HEK293 (cell line): ENCODE measurements around the gene ZNF486.

ENCODE experiments used
- CTCF ChIA-PET: fragments of 350-600 bp; formaldehyde crosslinking; extraction: SDS; loops from one replicate; lab custom pipeline; 2021; ENCODE audit warnings: antibody characterized with exemption; lab: Yijun Ruan, JAX
- POLR2A ChIA-PET: fragments of 300-600 bp; formaldehyde crosslinking; extraction: SDS; loops from one replicate; lab custom pipeline; 2020; ENCODE audit warnings: antibody characterized with exemption, inconsistent platforms; lab: Yijun Ruan, JAX
- H3K27ac ChIP-seq: fragments of 200-500 bp; sonication (Bioruptor generic); 2 replicates; pipeline ENCODE4 v1.5.1; 2014; ENCODE audit warnings: low read depth, low read length, control low read depth, inconsistent platforms; ENCODE audit errors: extremely low read depth
- H3K36me3 ChIP-seq, 2 experiments: fragments of 200-500 bp in 1 of 2; sonication (Bioruptor generic) in 1 of 2; 1 replicate in 1 of 2; 2 replicates in 1 of 2; pipeline ENCODE4 v1.5.1; 2014 to 2017; ENCODE audit warnings: inconsistent platforms in 2 of 2, low read length in 2 of 2; ENCODE audit not compliant: control insufficient read depth in 2 of 2, insufficient read depth in 1 of 2
- H3K4me1 ChIP-seq: fragments of 200-500 bp; sonication (Bioruptor generic); 2 replicates; pipeline ENCODE4 v1.5.1; 2014; ENCODE audit warnings: mild to moderate bottlenecking, low read length, inconsistent platforms; ENCODE audit not compliant: control insufficient read depth, insufficient read depth
- H3K4me3 ChIP-seq: 2 replicates; pipeline ENCODE4 v1.5.1; 2011; ENCODE audit warnings: low read depth, mild to moderate bottlenecking, control low read depth, low read length, moderate library complexity
- H3K9me3 ChIP-seq: fragments of 200-500 bp; sonication (Bioruptor generic); 2 replicates; pipeline ENCODE4 v1.5.1; 2014; ENCODE audit warnings: low read depth, low read length, inconsistent platforms; ENCODE audit not compliant: control insufficient read depth, insufficient read depth
- HOXD13 ChIP-seq: sonication (generic); formaldehyde crosslinking; IDR thresholded peaks from 2 replicates; pipeline ENCODE4 v1.8.0; 2022; ENCODE audit warnings: missing genetic modification reagents, borderline replicate concordance
- OSR2 ChIP-seq: fragments of 450-650 bp; formaldehyde crosslinking; IDR thresholded peaks from 2 replicates; pipeline ENCODE4 v1.5.1; 2016; ENCODE audit warnings: missing biosample characterization, missing genetic modification characterization
- ZBTB48 ChIP-seq: fragments of 450-650 bp; formaldehyde crosslinking; IDR thresholded peaks from 2 replicates; pipeline ENCODE4 v1.5.1; 2016; ENCODE audit warnings: missing biosample characterization, missing genetic modification characterization
- ZEB2 ChIP-seq: fragments of 450-650 bp; formaldehyde crosslinking; IDR thresholded peaks from 2 replicates; pipeline ENCODE4 v1.5.1; 2016; ENCODE audit warnings: missing biosample characterization, missing genetic modification characterization
- ZFHX2 ChIP-seq: fragments of 450-650 bp; formaldehyde crosslinking; conservative IDR thresholded peaks from 2 replicates; pipeline ENCODE4 v1.5.1; 2016; ENCODE audit warnings: missing biosample characterization, missing genetic modification characterization
- ZIC2 ChIP-seq: fragments of 450-650 bp; formaldehyde crosslinking; IDR thresholded peaks from 2 replicates; pipeline ENCODE4 v1.5.1; 2016; ENCODE audit warnings: missing biosample characterization, missing genetic modification characterization
- ZNF146 ChIP-seq: fragments of 450-650 bp; formaldehyde crosslinking; IDR thresholded peaks from 2 replicates; pipeline ENCODE4 v1.5.1; 2016; ENCODE audit warnings: missing biosample characterization, missing genetic modification characterization
- ZNF174 ChIP-seq: fragments of 450-650 bp; formaldehyde crosslinking; IDR thresholded peaks from 2 replicates; pipeline ENCODE4 v1.5.0; 2017; ENCODE audit warnings: missing biosample characterization, mild to moderate bottlenecking, missing genetic modification characterization
- ZNF184 ChIP-seq: fragments of 450-650 bp; IDR thresholded peaks from 2 replicates; pipeline ENCODE4 v1.5.1; 2018; ENCODE audit warnings: missing biosample characterization, mild to moderate bottlenecking, missing genetic modification characterization
- ZNF221 ChIP-seq: fragments of 450-650 bp; formaldehyde crosslinking; IDR thresholded peaks from 2 replicates; pipeline ENCODE4 v1.5.1; 2017; ENCODE audit warnings: missing biosample characterization, missing genetic modification characterization, borderline replicate concordance
- ZNF266 ChIP-seq: fragments of 450-650 bp; formaldehyde crosslinking; IDR thresholded peaks from 2 replicates; pipeline ENCODE4 v1.5.1; 2016; ENCODE audit warnings: missing biosample characterization, missing genetic modification characterization, low read depth
- ZNF274 ChIP-seq, 2 experiments: fragments of 200-500 bp in 1 of 2; fragments of 450-650 bp in 1 of 2; sonication (Bioruptor generic) in 1 of 2; formaldehyde crosslinking in 1 of 2; IDR thresholded peaks; 2 replicates each; pipeline versions ENCODE4 v1.5.1 to v1.6.1; 2014 to 2016; ENCODE audit warnings: borderline replicate concordance in 1 of 2, inconsistent platforms in 1 of 2, low read length in 1 of 2, missing biosample characterization in 1 of 2, missing genetic modification characterization in 1 of 2
- ZNF324 ChIP-seq: fragments of 450-650 bp; formaldehyde crosslinking; IDR thresholded peaks from 2 replicates; pipeline ENCODE4 v1.5.1; 2016; ENCODE audit warnings: missing biosample characterization, missing genetic modification characterization
- ZNF335 ChIP-seq: fragments of 450-650 bp; formaldehyde crosslinking; conservative IDR thresholded peaks from 2 replicates; pipeline ENCODE4 v1.5.1; 2016; ENCODE audit warnings: missing biosample characterization, missing genetic modification characterization
- ZNF350 ChIP-seq: fragments of 450-650 bp; formaldehyde crosslinking; IDR thresholded peaks from 2 replicates; pipeline ENCODE4 v1.5.0; 2017; ENCODE audit warnings: missing biosample characterization, mild to moderate bottlenecking, missing genetic modification characterization
- ZNF48 ChIP-seq: fragments of 450-650 bp; formaldehyde crosslinking; IDR thresholded peaks from 2 replicates; pipeline ENCODE4 v1.5.1; 2016; ENCODE audit warnings: missing biosample characterization, missing genetic modification characterization
- ZNF544 ChIP-seq: fragments of 450-650 bp; formaldehyde crosslinking; IDR thresholded peaks from 2 replicates; pipeline ENCODE4 v1.5.0; 2017; ENCODE audit warnings: missing biosample characterization, missing genetic modification characterization
- ZNF658 ChIP-seq: fragments of 450-650 bp; formaldehyde crosslinking; IDR thresholded peaks from 2 replicates; pipeline ENCODE4; 2016; ENCODE audit warnings: missing biosample characterization, missing genetic modification characterization
- ZNF660 ChIP-seq: fragments of 450-650 bp; IDR thresholded peaks from 2 replicates; pipeline ENCODE4 v1.5.1; 2018; ENCODE audit warnings: missing biosample characterization, mild to moderate bottlenecking, missing genetic modification characterization
- ZNF670 ChIP-seq: fragments of 450-650 bp; formaldehyde crosslinking; IDR thresholded peaks from 2 replicates; pipeline ENCODE4 v1.5.1; 2016; ENCODE audit warnings: missing biosample characterization, missing genetic modification characterization, low read depth
- ZNF776 ChIP-seq: fragments of 450-650 bp; formaldehyde crosslinking; IDR thresholded peaks from 2 replicates; pipeline ENCODE4 v1.5.0; 2017; ENCODE audit warnings: missing biosample characterization, missing genetic modification characterization, borderline replicate concordance
- ZNF830 ChIP-seq: fragments of 450-650 bp; IDR thresholded peaks from 2 replicates; pipeline ENCODE4 v1.5.0; 2018; ENCODE audit warnings: missing biosample characterization, missing genetic modification characterization, low read depth, mild to moderate bottlenecking, moderate library complexity
- ZSCAN23 ChIP-seq: fragments of 450-650 bp; formaldehyde crosslinking; IDR thresholded peaks from 2 replicates; pipeline ENCODE4 v1.5.1; 2016; ENCODE audit warnings: missing biosample characterization, missing genetic modification characterization
- TF ChIP-seq, protein P1 (sequence below): fragments of 450-650 bp; formaldehyde crosslinking; IDR thresholded peaks from 2 replicates; pipeline ENCODE4 v1.5.1; 2016; ENCODE audit warnings: missing biosample characterization, missing genetic modification characterization
- TF ChIP-seq, protein P2 (sequence below): fragments of 450-650 bp; formaldehyde crosslinking; optimal IDR thresholded peaks from 2 replicates; pipeline ENCODE3; 2016; ENCODE audit warnings: missing biosample characterization, mild to moderate bottlenecking, missing genetic modification characterization

The ZNF486 gene

DNA sequence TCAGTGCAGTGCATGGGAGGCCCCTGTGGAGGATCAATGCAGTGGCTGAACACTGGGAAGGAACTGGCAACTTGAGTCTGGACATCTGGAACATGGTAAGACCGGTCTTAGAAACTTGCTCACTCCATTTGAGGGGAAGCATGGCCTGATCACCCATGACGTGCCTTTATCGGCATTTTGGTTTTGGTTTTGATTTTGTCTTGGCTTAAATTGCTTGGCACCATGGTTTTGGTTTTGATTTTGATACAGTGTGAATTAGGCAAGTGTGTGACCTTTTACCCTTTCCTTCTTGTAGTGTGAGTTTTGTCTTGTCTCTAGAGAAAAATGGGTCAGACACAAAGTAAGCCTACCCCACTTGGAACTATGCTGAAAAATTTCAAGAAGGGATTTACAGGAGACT is 77.3 kb downstream of the ZNF486 start:
- Histone ChIP-seq H3K36me3 (no peaks in the 10 kb centered on the region), H3K4me3 (no peak overlapping the region), H3K9me3 (no peaks in the 10 kb centered on the region)
- POLR2A ChIA-PET = no interaction called here
- CTCF ChIA-PET = no interaction called here
- no peak for TF ChIP-seq ZNF350
- no peak for TF ChIP-seq HOXD13
- TF ChIP-seq ZBTB48 (tag by site-specific recombination) = no peak
- TF ChIP-seq ZNF266 (tag by site-specific recombination) = no peak
- no peak for TF ChIP-seq ZNF830 (tag by site-specific recombination)
- TF ChIP-seq, protein P1, sequence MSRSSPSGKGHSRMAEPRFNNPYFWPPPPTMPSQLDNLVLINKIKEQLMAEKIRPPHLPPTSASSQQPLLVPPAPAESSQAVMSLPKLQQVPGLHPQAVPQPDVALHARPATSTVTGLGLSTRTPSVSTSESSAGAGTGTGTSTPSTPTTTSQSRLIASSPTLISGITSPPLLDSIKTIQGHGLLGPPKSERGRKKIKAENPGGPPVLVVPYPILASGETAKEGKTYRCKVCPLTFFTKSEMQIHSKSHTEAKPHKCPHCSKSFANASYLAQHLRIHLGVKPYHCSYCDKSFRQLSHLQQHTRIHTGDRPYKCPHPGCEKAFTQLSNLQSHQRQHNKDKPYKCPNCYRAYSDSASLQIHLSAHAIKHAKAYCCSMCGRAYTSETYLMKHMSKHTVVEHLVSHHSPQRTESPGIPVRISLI (tag by site-specific recombination) = no peak
- TF ChIP-seq, all 188 proteins: peak for 0
- Histone ChIP-seq H3K4me1 (no peaks in the 10 kb centered on the region), H3K27ac (no peak overlapping the region)

DNA sequence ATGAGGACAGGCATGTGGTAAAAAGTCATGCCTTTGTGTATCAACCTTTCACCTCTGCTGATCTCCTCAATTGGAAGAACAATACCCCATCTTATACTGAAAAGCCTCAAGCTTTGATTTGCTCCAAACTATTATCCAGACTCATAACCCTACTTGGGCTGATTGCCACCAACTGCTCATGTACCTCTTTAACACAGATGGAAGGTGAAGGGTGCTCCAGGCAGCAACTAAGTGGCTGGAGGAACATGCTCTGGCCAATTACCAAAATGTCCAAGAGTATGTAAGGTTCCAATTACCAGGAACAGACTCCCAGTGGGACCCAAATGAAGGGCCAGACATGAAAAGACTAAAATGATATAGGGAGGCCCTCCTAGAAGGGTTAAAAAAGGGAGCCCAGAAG is 78.3 kb downstream of the ZNF486 start:
- ChIA-PET CTCF (no interaction called here), POLR2A (no interaction called here)
- H3K4me3 ChIP-seq = no peak overlapping the region
- no peaks in the 10 kb centered on the region for H3K4me1 ChIP-seq
- no peaks in the 10 kb centered on the region for H3K9me3 ChIP-seq
- H3K36me3 ChIP-seq = no peaks in the 10 kb centered on the region
- no peak for TF ChIP-seq ZNF184 (tag by site-specific recombination)
- TF ChIP-seq ZSCAN23 (tag by site-specific recombination) = no peak
- TF ChIP-seq OSR2 (tag by site-specific recombination) = no peak
- TF ChIP-seq ZNF274 (IDR thresholded peaks at IDR 0.05; ENCODE audit: low read length) = no peak
- no peak for TF ChIP-seq ZNF274 (tag by site-specific recombination; IDR thresholded peaks at IDR 0.05; ENCODE audit: borderline replicate concordance)
- TF ChIP-seq ZNF670 = no peak
- no peak for TF ChIP-seq ZNF48 (tag by site-specific recombination)
- TF ChIP-seq ZEB2 = no peak
- TF ChIP-seq ZFHX2 (tag by site-specific recombination) = no peak
- TF ChIP-seq ZNF221 (tag by site-specific recombination) = no peak
- TF ChIP-seq ZNF174 (tag by site-specific recombination) = no peak
- TF ChIP-seq, protein P2, sequence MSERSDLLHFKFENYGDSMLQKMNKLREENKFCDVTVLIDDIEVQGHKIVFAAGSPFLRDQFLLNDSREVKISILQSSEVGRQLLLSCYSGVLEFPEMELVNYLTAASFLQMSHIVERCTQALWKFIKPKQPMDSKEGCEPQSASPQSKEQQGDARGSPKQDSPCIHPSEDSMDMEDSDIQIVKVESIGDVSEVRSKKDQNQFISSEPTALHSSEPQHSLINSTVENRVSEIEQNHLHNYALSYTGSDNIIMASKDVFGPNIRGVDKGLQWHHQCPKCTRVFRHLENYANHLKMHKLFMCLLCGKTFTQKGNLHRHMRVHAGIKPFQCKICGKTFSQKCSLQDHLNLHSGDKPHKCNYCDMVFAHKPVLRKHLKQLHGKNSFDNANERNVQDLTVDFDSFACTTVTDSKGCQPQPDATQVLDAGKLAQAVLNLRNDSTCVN (tag by site-specific recombination) = no peak
- no peak for TF ChIP-seq ZNF660 (tag by site-specific recombination)
- TF ChIP-seq ZNF146 = no peak
- no peak for TF ChIP-seq ZNF335 (tag by site-specific recombination)
- TF ChIP-seq ZNF324 (tag by site-specific recombination) = no peak
- no peak for TF ChIP-seq ZNF776 (tag by site-specific recombination)
- no peak for TF ChIP-seq ZNF544 (tag by site-specific recombination)
- no peak for TF ChIP-seq ZIC2 (tag by site-specific recombination)
- no peak for TF ChIP-seq ZNF658
- no peak overlapping the region for H3K27ac ChIP-seq
